ENCODE measurements around the gene CDC5L. TPM values are rescaled to one million over a fixed set of nuclear protein-coding genes. Genes with fewer than 3 reads are reported as not detected.
"Not testable (repeated sequence)": the region's sequence is repeated elsewhere in the genome, so short reads cannot be mapped to it uniquely, and the experiment has no call there.

CDC5L gene
- total RNA-seq, 4 donors from 2014 or later: 9.9 to 23.1 (median 15.3) TPM

DNA sequence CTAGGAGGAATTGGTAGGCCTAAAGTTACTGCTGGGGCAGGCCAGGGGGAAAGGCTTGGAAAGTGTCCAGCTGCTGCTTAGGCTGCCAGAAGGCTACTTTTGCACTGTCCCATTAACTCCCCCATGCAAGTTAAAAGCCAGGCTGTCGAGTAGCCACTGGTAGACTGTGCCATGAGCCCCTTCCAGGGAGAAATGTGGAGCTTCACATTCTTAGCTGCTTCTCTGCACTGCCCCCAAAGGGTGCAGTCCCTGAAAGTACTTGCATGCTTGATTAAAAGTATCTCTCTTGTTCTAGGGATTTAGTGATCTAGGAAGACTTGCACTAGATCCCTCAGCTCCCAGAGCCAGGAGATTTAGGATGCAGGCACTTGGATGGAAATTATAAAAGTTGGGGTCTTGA is 57.3 kb downstream of the CDC5L start:
- peaks cover 0 to 44% (median 0%) of the 10 kb centered on the region in 3 donors for H3K36me3 ChIP-seq
- H3K4me1 ChIP-seq: no peaks in the 10 kb centered on the region
- no peak for DNase-seq
- no peak overlapping the region for H3K4me3 ChIP-seq
- H3K27me3 ChIP-seq: no peaks in the 10 kb centered on the region
- no peak overlapping the region for H3K27ac ChIP-seq
- no peak for TF ChIP-seq POLR2A (IDR thresholded peaks at IDR 0.05)
- TF ChIP-seq, protein P1, sequence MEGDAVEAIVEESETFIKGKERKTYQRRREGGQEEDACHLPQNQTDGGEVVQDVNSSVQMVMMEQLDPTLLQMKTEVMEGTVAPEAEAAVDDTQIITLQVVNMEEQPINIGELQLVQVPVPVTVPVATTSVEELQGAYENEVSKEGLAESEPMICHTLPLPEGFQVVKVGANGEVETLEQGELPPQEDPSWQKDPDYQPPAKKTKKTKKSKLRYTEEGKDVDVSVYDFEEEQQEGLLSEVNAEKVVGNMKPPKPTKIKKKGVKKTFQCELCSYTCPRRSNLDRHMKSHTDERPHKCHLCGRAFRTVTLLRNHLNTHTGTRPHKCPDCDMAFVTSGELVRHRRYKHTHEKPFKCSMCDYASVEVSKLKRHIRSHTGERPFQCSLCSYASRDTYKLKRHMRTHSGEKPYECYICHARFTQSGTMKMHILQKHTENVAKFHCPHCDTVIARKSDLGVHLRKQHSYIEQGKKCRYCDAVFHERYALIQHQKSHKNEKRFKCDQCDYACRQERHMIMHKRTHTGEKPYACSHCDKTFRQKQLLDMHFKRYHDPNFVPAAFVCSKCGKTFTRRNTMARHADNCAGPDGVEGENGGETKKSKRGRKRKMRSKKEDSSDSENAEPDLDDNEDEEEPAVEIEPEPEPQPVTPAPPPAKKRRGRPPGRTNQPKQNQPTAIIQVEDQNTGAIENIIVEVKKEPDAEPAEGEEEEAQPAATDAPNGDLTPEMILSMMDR (IDR thresholded peaks at IDR 0.05): no peak
- peaks cover 0 to 11% (median 0%) of the 10 kb centered on the region in 4 donors for H3K9me3 ChIP-seq

- DNase-seq: no peak
- H3K36me3 ChIP-seq: peaks cover 0 to 45% (median 0%) of the 10 kb centered on the region in 3 donors
- H3K27ac ChIP-seq: no peak overlapping the region
- no peaks in the 10 kb centered on the region for H3K27me3 ChIP-seq
- TF ChIP-seq, protein P1 (IDR thresholded peaks at IDR 0.05): no peak
- TF ChIP-seq POLR2A (IDR thresholded peaks at IDR 0.05): no peak
- H3K4me3 ChIP-seq: no peak overlapping the region
- no peaks in the 10 kb centered on the region for H3K4me1 ChIP-seq
- H3K9me3 ChIP-seq: peaks cover 0 to 11% (median 0%) of the 10 kb centered on the region in 4 donors
Observed at GRCh38 chr6:44446626-44447300, 59.3 kb downstream of the CDC5L start.

DNA sequence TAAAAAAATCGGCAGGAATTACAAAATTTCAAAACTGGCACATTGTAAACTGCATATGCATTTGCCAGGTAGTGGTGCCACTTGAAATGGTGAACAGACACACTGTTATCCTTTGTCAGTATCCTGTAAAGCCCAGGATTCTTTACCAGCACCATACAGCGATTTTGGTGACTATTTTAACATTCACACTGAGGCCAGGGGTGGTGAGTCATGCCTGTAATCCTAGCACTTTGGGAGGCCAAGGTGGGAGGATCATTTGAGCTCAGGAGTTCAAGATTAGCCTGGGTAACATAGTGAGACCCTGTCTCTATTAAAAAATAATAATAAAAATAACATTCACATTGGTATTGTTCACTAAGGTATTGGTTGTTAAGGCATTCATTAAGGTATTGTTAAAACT is 61.7 kb downstream of the CDC5L start:
- H3K4me3 ChIP-seq, H3K27ac ChIP-seq, DNase-seq, H3K9me3 ChIP-seq, H3K4me1 ChIP-seq, H3K27me3 ChIP-seq: not testable (repeated sequence)
- peaks cover 0 to 31% (median 0%) of the 10 kb centered on the region in 3 donors for H3K36me3 ChIP-seq

- Histone ChIP-seq H3K9me3 (no peaks in the 10 kb centered on the region), H3K27me3 (no peaks in the 10 kb centered on the region), H3K36me3 (peaks cover 0 to 15% (median 0%) of the 10 kb centered on the region in 3 donors), H3K27ac (no peak overlapping the region), H3K4me3 (no peak overlapping the region), H3K4me1 (peaks cover 0 to 6% (median 0%) of the 10 kb centered on the region in 4 donors)
- no peak for DNase-seq
- no peak for TF ChIP-seq POLR2A (IDR thresholded peaks at IDR 0.05)
- TF ChIP-seq, protein P1 (IDR thresholded peaks at IDR 0.05): no peak
Observed at GRCh38 chr6:44451803-44452695, 64.5 kb downstream of the CDC5L start.

GRCh38 chr6:44452725-44453124 is 65.2 kb downstream of the CDC5L start:
- H3K27me3 ChIP-seq: no peaks in the 10 kb centered on the region
- peaks cover 0 to 10% (median 0%) of the 10 kb centered on the region in 3 donors for H3K36me3 ChIP-seq
- no peak for DNase-seq
- peaks cover 0 to 6% (median 0%) of the 10 kb centered on the region in 4 donors for H3K4me1 ChIP-seq
- H3K4me3 ChIP-seq: no peak overlapping the region
- no peak for TF ChIP-seq POLR2A (IDR thresholded peaks at IDR 0.05)
- TF ChIP-seq, protein P1 (IDR thresholded peaks at IDR 0.05): no peak
- H3K27ac ChIP-seq: no peak overlapping the region
- H3K9me3 ChIP-seq: no peaks in the 10 kb centered on the region

DNA sequence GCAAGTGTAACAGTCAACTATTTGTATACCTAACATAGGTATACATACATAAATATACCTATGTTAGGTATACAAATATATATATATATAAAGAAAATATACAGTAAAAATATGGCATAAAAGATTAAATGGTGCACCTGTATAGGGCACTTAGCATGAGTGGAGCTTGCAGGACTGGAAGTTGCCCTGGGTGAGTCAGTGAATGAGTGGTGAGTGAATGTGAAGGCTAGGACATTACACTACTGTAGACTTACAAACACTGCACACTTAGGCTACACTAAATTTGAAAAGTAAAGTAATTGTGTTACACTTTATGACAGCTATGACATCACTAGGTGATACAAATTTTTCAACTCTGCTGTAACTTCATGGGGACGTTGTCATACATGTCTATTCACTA is 65.6 kb downstream of the CDC5L start:
- Histone ChIP-seq H3K9me3 (no peaks in the 10 kb centered on the region), H3K4me1 (peaks cover 0 to 6% (median 0%) of the 10 kb centered on the region in 4 donors), H3K27ac (no peak overlapping the region), H3K36me3 (peaks cover 0 to 6% (median 0%) of the 10 kb centered on the region in 3 donors), H3K4me3 (no peak overlapping the region), H3K27me3 (no peaks in the 10 kb centered on the region)
- DNase-seq: no peak
- TF ChIP-seq POLR2A (IDR thresholded peaks at IDR 0.05): no peak
- TF ChIP-seq, protein P1 (IDR thresholded peaks at IDR 0.05): no peak
